Calu3 (cell line): ENCODE measurements around the gene STH. TPM values are rescaled to one million over a fixed set of nuclear protein-coding genes. Genes with fewer than 3 reads are reported as not detected.

Source experiments
- BruUV-seq: library from RNA; stranded (reverse); fragments of 400-500 nt; replicated peaks from 2 replicates; lab custom pipeline; 2021; lab: Mats Ljungman, UMichigan
- CTCF ChIA-PET: fragments of 300-600 bp; sonication (Branson Sonifier 250); formaldehyde crosslinking; loops from one replicate; lab custom pipeline; 2022; ENCODE audit warnings: antibody characterized with exemption; lab: Charles Lee
- DNase-seq: peaks from one replicate; pipeline ENCODE4 v3.0.0; 2022
- H3K27ac Mint-ChIP-seq: one replicate; pipeline ENCODE4 v1.8.0; 2022; ENCODE audit warnings: mixed read lengths; ENCODE audit not compliant: unreplicated experiment
- H3K27me3 Mint-ChIP-seq: one replicate; pipeline ENCODE4 v1.8.0; 2022; ENCODE audit warnings: mixed read lengths; ENCODE audit not compliant: unreplicated experiment
- H3K36me3 Mint-ChIP-seq: one replicate; pipeline ENCODE4 v1.8.0; 2022; ENCODE audit warnings: mild to moderate bottlenecking, moderate library complexity, mixed read lengths; ENCODE audit not compliant: insufficient read depth, unreplicated experiment
- H3K4me1 Mint-ChIP-seq: one replicate; pipeline ENCODE4 v1.8.0; 2022; ENCODE audit warnings: mild to moderate bottlenecking, low read depth, mixed read lengths; ENCODE audit not compliant: unreplicated experiment
- H3K4me3 Mint-ChIP-seq: one replicate; pipeline ENCODE4 v1.8.0; 2022; ENCODE audit warnings: mild to moderate bottlenecking, low read depth, moderate library complexity, mixed read lengths; ENCODE audit not compliant: unreplicated experiment
- H3K9me3 Mint-ChIP-seq: one replicate; pipeline ENCODE4 v1.8.0; 2022; ENCODE audit warnings: low read depth, mixed read lengths; ENCODE audit not compliant: unreplicated experiment
- intact Hi-C: fragments of 100-400 bp; cut with micrococcal nuclease; formaldehyde crosslinking; loops from one replicate; pipeline ENCODE4 v1.10.0; 2022; ENCODE audit not compliant: unreplicated experiment
- total RNA-seq: library from RNA; stranded (reverse); gene quantifications from 2 replicates; pipeline ENCODE4 v1.2.3, GENCODE V29; 2022
- TF ChIP-seq, protein P1 (sequence below): fragments of 200-600 bp; IDR thresholded peaks from one replicate; pipeline ENCODE4 v1.8.0; 2022; ENCODE audit warnings: antibody characterized with exemption; ENCODE audit not compliant: unreplicated experiment

The STH gene
- total RNA-seq, 1 experiment from 2014 or later = not detected

DNA sequence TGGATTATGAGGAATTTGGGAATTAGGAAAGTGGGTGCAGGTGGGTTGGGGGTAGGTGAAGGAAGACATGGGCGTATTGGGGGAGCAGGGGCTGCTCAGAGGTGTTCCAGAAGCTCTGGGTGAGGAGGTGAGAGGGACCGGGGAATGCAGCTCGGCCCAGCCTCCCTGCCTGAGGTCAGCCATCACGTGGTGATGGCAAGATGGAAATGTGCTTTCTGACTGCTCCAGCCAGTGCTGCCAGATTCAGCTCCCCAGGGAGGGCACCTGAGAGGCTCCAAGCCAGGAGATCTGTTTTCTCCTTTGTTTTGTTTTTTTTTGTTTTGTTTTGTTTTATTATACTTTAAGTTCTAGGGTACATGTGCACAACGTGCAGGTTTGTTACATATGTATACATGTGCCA, 35.2 kb upstream of the STH start:
- no peaks in the 10 kb centered on the region for H3K9me3 Mint-ChIP-seq
- BruUV-seq = no TSS peak
- H3K27ac Mint-ChIP-seq = no peak overlapping the region
- TF ChIP-seq, protein P1, sequence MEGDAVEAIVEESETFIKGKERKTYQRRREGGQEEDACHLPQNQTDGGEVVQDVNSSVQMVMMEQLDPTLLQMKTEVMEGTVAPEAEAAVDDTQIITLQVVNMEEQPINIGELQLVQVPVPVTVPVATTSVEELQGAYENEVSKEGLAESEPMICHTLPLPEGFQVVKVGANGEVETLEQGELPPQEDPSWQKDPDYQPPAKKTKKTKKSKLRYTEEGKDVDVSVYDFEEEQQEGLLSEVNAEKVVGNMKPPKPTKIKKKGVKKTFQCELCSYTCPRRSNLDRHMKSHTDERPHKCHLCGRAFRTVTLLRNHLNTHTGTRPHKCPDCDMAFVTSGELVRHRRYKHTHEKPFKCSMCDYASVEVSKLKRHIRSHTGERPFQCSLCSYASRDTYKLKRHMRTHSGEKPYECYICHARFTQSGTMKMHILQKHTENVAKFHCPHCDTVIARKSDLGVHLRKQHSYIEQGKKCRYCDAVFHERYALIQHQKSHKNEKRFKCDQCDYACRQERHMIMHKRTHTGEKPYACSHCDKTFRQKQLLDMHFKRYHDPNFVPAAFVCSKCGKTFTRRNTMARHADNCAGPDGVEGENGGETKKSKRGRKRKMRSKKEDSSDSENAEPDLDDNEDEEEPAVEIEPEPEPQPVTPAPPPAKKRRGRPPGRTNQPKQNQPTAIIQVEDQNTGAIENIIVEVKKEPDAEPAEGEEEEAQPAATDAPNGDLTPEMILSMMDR = no peak
- DNase-seq = no peak
- H3K36me3 Mint-ChIP-seq = no peaks in the 10 kb centered on the region
- CTCF ChIA-PET = no interaction called here
- intact Hi-C loops = no loop called here
- no peaks in the 10 kb centered on the region for H3K4me1 Mint-ChIP-seq
- H3K27me3 Mint-ChIP-seq = peaks cover 36% of the 10 kb centered on the region
- no peak overlapping the region for H3K4me3 Mint-ChIP-seq

DNA sequence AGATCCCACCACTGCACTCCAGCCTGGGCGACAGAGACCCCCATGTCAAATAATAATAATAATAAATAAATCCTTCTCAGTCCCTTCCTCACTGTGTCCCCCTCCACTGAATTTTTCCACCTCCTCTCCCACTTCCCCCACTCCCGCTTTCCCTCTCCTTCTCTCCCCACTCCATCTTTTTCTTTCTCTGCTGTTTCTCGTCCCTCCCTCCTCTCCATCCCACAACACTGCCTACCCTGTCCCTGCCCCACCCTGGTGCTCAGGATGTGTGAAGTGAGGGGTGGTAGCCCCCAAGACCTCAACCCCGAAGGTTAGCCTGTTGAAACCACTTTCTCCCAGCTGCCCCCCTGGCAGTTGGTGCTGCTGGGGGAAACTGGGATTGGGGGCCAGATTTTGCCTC, 34.4 kb upstream of the STH start:
- no TSS peak for BruUV-seq
- peaks cover 44% of the 10 kb centered on the region for H3K27me3 Mint-ChIP-seq
- H3K4me1 Mint-ChIP-seq = no peaks in the 10 kb centered on the region
- TF ChIP-seq, protein P1 = no peak
- peaks cover 2% of the 10 kb centered on the region for H3K9me3 Mint-ChIP-seq
- CTCF ChIA-PET = no interaction called here
- no peak overlapping the region for H3K27ac Mint-ChIP-seq
- intact Hi-C loops = no loop called here
- no peaks in the 10 kb centered on the region for H3K36me3 Mint-ChIP-seq
- no peak overlapping the region for H3K4me3 Mint-ChIP-seq
- DNase-seq = no peak

DNA sequence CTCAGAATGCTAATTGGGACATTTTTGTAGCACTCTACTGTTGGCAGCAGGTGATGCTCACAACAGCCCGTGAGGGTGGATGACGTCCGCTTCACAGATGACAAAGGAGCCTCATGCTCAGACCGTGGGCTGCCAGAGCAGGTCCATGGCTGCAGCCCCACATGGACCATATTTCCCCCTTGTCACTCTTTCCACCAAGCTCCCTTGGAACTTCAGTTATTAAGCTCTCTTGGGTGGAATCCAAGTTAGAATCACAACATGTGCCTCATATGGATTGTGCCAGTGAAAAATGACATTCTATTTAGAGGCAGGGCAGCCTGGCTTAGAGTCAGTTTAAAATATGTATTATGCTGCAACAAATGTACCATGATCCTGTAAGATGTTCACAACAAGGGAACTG, 33.2 kb upstream of the STH start:
- no TSS peak for BruUV-seq
- CTCF ChIA-PET = interaction anchor here (1.0 kb wide), 1 partner anchor 11 kb away, joined by 4 read pairs; no protein-coding TSS in a partner anchor
- no peak overlapping the region for H3K27ac Mint-ChIP-seq

DNA sequence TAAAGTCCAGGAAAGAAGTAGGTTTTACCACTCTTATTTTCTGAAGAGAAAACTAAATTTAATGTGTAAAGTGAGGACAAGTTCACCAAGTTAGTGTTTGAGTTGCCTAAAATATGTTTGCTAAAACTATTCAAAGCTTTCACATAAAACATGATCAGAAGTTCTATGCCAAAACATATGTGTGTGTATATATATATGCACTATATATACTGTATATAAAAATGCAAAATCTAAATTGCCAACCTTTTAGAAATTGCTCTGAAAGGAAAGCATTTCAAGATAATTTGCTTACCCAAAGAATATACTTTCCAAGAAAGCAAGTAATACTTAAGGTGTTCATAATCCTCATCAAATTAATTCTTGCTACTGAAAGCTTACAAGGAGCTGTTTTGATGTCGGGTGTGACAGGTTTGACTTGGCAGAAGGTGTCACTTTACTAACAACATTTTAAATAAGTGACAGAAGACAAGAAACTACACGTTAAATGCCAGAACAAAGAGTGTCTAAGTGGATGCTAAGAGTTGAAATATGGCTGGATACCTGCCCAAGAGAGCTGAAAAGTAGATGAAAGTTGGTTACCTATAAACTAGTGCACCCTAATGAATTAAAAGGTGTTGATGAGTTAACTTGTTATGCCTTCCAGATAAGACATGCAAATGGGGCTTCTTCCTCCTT, 32.3 kb upstream of the STH start:
- TF ChIP-seq, protein P1 = no peak
- H3K4me3 Mint-ChIP-seq = no peak overlapping the region
- peaks cover 58% of the 10 kb centered on the region for H3K27me3 Mint-ChIP-seq
- H3K9me3 Mint-ChIP-seq = peaks cover 6% of the 10 kb centered on the region
- no peak for DNase-seq
- BruUV-seq = no TSS peak
- intact Hi-C loops = no loop called here
- no peaks in the 10 kb centered on the region for H3K4me1 Mint-ChIP-seq
- no peak overlapping the region for H3K27ac Mint-ChIP-seq
- CTCF ChIA-PET = no interaction called here
- no peaks in the 10 kb centered on the region for H3K36me3 Mint-ChIP-seq

More for the DNA sequence above, 33.2 kb upstream of the STH start:
- Mint-ChIP-seq H3K4me1 (no peaks in the 10 kb centered on the region), H3K9me3 (peaks cover 6% of the 10 kb centered on the region), H3K4me3 (no peak overlapping the region), H3K36me3 (no peaks in the 10 kb centered on the region), H3K27me3 (peaks cover 56% of the 10 kb centered on the region)
- TF ChIP-seq, protein P1 = no peak
- no peak for DNase-seq
- intact Hi-C loops = no loop called here
